HG03460 (cell line): ENCODE results near the gene ANKRD55.
A peak's percentile ranks its signal among the peaks of the same experiment; 100 is the strongest.
"Not testable (repeated sequence)": the region's sequence is repeated elsewhere in the genome, so short reads cannot be mapped to it uniquely, and the experiment has no call there.

Source experiments
- ATAC-seq: cut with Tn5 transposase; IDR thresholded peaks from one replicate; pipeline ENCODE4 v1.9.1; 2021; ENCODE audit not compliant: unreplicated experiment

The ANKRD55 gene

DNA sequence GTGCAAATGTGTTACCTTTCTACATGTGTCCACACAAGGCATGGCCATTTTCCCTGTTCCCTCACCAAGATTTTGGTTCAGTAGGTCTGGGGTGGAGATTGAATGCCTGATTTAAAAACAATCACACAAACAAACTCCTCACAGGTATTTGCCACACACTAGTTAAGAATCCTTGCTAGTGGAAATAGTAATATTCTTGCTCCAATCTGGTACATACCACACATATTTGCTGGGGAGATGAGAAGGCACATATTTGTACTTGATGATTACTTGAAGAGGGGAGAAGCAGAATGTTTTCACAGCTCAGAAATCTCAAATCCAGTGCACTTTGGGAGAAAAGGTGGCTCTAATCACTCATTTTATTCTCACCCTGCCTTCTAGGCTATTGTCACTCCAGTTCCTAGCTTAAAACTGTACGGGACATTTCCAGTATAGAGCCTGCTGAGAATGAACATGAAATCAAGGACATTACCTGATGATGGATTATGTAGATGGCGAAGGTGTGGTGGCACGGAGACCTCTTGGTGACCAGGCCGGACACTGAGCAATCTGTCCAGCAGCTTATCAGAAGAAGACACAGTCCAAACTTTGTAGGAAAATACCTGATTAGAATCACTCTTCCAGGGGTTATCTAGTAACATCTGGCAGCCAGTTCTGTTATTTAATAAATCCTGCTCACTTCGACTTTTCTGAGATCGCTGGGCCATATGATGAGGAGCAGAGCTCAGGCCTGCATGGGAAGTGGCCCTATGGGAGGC, 122.3 kb downstream of the ANKRD55 start:
- no peak for ATAC-seq

DNA sequence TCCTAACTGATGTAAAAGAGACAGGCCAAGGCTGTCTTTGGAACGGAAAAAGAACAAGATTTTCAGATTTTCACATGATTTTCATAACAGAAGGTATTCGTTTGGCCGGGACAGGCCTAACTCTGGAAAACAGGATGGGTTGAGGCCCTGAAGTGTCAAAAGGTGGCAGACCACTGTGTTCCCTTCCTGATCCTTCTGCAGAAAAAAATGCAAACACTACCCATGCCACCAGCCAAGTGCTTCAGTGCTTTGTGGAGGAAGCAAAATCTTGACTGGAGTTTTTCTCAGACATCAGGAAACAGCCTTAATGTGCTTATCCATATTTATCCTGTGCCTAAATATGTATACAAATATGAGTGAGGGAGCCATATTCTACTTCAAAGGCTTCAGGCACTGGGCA, 124.9 kb downstream of the ANKRD55 start:
- no peak for ATAC-seq

DNA sequence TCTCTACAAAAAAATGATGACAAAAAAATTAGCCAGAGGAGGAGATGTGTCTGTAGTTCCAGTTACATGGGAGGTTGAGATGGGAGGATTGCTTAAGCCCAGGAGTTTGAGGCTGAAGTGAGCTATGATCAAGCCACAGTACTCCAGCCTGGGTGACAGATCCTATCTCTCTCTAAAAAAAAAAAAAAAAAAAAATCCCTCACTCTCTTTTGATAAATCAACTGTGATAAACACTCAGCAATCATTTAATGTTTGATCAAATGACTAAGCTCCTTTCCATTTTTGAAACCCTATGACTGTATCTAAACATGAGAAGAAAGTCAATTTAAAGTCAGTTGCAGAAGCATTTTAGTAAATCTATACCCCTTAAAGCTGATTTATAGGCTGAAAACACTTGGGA, 126.3 kb downstream of the ANKRD55 start:
- ATAC-seq: no peak

DNA sequence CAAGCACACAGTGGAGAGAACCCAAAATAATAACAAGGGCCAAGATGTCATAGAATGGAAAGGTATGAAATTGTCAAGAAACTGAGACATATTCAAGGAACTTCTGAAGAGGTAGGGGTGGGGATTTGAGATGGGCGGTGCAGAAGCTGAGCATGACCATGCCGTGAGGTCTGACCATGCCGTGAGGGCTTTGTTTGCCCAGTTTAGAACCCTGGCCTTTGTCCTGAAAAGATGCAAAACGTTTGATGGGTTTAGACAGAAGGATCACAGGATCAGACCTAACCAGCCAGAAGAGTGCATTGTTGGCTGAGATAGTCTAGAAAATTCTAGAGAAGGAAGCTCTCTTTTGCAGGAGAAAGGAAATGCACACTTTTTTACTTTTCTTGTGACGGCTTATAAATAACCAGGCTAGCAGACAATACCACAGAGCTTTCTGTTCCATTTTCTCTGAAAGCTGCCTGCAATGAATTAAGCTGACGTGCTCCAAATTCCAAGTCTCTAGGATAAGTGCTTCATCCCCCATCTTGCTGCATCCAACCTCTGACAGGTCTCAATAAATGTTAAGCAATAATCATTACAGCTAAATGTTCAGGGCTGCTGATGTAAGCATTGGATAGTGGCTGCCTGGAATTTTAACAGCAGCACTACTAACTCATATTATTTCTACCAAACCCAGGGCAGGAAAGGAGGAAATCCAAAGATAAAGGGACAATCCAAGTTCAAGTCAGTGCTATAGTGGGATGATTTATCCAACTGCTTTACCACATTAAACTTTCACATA, 127.4 kb downstream of the ANKRD55 start:
- ATAC-seq: no peak

DNA sequence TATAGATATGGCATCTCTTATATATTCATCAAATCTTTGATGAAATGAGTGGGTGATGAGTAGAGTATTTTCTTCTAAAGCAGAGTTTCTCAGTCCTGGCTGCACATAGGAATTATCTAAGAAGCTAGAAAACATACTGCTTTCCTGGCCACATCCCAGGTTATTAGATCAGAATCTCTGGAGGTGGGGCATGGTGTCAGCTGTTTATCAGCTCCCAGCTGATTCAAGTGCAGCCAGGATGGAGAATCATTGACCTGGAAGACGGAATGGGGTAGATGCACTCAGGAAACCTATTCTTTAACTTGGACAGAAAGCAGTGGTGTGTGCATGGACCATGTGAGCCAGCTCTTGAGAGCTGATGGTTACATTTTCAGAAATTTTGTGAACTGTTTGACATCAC, 130.2 kb downstream of the ANKRD55 start:
- no peak for ATAC-seq

DNA sequence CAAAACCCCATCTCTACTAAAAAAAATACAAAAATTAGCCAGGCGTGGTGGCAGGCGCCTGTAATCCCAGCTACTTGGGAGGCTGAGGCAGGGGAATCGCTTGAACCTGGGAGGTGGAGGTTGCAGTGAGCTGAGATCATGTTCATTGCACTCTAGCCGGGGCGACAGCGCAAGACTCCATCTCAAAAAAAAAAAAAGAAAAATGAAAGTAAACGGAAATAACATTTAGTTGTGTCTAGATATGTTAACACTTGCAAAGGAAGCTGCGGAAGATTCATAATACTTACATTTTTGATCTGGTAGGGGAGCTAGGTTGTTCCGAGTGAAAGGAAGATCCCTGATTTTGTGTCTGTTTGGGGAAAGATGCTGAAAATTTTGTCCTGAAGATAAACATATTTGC, 130.9 kb downstream of the ANKRD55 start:
- not testable (repeated sequence) for ATAC-seq

DNA sequence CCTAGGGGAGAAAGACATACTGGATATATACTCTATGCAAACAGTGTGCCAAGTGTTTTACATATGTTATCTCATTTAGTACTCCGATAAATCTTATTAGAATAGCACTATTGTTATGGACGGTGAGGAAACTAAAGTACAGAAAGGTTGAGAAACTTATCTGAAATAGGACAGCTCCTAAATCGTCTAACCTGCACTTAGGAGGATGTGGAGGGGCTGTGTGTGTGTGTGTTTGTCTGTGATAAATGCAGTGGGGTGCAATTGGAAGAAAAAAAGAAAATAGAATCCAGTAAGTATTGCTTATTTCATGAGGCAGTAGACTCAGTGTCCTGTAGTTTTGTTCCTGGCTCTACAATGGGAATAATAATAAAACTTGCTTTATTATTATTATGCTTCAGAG, 131.9 kb downstream of the ANKRD55 start:
- ATAC-seq: no peak

DNA sequence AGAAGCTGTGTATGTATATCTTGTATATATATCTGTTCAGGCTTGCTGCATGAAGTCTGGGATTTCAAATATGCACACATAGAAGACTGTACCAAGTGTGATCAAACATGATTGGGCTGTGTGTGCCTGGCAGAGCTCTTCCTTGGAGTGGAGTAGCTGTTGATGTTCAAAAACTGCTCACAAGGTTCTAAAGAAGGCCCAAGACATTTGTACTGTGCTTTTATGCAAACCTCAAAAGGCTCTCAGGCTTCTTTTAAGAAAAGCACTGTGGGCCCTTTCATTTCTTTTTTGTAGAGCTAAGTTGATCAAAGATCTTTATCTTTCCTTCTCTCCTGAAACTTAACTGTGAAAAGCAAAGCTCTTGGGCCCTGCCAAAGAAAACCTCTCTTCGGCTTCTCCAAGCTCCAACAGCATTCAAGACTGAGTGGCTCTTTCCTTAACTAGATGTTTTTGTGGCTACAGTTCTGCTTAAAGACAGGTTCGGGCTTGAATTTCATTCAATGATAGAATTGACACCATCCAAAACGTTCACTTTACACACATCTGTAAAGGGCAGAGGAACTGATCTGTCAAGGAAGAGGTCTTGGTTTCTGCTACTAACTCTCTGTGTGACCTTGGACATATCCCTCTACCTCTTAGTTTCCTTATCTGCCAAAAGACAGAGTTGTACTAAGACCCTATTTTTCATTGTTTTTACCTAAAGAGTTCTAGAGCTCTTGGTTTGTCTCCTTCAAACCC, 132.5 kb downstream of the ANKRD55 start:
- no peak for ATAC-seq

DNA sequence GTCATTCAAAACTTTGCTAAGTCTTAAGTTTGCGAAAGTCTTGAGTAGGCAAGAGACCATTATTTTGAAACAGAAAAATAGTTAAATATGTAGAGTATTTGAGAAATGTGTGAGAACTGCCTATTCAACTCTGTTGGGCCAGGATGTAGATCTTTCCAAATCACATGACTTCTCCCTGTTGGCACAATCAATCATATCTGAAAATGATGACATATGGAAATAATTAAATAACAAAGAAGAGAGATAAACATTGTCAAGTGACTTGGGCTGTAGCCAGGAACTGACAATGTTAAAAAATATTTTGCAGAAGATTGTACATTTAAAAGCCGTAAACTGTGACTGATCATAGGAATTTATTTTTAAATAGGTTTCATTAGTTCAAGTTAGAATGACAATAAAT, 133.8 kb downstream of the ANKRD55 start:
- no peak for ATAC-seq

DNA sequence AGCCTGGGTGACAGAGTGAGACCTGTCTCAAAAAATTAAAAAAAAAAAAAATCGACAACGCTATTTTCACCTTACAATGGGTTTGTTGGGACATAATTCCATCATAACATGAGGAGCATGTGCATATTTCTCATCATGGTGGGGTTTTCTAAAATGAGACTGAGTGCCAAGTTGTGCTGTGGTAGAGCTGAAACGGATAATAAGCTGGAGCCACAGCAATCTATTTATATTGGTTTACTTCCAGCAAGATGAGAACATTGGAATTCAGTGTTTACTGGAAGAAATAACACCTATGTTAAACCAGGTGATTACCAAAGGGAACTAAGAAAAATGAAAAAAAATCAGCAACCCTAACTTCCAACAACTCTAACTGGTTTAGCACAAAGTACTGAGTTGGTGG, 136.1 kb downstream of the ANKRD55 start:
- ATAC-seq: no peak

DNA sequence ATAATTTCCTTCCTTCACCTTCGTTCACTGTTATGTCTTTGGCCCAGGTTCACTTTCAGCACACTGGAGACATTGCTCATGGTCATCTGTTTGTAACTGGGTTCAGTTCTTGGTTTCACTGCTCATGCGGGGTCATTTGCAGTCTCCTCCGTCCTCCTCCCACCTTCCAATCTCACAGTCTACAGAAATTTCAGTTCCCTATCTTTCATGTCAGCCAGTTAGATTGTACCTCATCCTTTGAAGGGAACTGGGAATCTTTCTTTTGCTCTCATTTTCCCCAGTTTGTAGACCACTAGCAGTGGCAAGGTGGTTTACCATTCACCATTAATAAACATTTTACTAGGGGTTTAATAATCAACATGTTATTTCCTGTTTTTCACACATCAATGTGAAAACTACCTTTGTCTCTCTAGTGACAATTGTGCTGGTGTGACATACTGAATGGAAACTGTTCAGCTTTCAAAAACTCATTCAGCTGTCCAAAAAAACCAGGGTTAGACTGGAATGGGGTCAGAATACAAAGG, 137.5 kb downstream of the ANKRD55 start:
- peak; percentile 82 for ATAC-seq

DNA sequence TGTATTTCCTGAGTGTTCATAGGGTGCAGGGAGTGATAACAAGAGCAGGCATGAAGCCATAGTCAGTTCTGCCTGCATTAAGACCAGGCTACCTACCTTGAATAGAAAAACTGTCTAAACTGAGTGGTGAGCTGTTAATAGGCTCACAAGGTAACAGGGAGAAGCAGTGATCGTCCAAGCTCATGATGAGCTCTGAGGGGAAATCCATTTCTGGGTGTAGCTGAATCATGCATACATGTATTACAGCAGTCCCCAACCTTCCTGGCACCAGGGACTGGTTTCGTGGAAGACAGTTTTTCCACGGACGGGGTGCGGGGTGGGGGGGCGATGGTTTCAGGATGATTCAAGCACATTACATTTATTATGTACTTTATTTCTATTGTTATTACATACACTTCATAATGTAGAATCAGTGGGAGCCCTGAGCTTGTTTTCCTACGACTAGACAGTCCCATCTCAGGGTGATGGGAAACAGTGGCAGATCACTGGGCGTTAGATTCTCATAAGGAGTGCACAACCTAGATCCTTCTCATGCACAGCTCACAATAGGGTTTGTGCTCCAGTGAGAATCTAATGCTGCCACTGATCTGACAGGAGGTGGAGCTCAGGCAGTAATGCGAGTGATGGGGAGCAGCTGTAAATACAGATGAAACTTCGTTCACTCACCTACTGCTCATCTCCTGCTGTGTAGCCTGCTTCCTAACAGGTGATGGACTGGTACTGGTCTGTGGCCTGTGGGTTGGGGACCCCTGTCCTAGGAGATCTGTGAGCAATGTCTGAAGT, 138.4 kb downstream of the ANKRD55 start:
- ATAC-seq: peak; percentile 25

DNA sequence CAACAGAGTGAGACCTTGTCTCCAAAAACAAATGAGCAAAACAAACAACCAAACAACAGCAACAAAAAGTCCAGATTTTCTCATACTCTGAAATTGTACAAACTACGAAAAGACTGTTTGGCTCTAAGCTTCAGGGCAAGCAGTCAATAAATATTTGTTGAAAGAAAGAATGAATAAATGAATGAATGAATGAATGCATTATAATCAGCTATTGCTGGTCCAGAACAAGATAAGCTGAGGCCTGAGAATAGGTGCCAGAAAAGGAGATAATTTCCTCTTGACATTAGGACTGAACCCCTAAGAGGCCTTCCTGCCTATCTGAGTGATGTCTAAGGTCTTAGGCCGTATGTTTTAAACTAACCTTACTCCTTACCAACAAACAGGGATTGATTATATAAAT, 139.2 kb downstream of the ANKRD55 start:
- ATAC-seq: no peak

DNA sequence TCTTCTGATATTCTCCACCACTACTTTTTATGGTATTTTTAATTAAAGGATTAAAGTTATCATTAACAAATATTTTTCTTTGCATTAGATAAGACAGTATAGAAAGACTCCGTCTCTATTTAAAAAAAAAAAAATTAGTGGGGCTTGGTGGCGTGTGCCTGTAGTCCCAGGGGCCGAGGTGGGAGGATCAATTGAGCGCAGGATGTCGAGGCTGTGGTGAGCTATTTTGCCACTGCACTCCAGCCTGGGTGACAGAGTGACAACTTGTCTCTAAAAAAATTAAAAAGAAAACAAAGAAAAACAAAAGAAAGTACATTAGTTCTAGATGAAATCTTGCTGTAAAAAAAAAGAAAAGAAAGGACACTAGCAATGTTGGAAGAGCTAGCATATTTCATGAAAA, 141.0 kb downstream of the ANKRD55 start:
- no peak for ATAC-seq

DNA sequence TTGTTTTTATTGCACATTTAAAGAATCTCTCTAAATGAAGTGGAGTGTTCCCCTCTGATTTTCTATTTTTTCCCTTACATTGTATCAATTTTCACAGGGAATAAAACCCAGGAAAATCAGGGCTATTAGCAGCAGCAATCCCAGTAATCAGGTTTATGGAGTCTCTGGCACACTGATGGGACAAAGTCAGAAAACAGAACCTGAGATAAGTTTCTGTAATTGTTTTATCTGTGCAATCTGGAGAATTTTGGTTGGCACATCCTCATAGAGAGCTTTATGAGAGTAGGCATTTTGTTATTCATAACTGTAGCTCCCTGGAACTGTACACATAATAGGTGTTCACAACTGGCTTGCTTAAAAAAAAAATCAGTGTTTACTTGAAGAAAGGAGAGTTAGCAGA, 141.5 kb downstream of the ANKRD55 start:
- ATAC-seq: no peak

DNA sequence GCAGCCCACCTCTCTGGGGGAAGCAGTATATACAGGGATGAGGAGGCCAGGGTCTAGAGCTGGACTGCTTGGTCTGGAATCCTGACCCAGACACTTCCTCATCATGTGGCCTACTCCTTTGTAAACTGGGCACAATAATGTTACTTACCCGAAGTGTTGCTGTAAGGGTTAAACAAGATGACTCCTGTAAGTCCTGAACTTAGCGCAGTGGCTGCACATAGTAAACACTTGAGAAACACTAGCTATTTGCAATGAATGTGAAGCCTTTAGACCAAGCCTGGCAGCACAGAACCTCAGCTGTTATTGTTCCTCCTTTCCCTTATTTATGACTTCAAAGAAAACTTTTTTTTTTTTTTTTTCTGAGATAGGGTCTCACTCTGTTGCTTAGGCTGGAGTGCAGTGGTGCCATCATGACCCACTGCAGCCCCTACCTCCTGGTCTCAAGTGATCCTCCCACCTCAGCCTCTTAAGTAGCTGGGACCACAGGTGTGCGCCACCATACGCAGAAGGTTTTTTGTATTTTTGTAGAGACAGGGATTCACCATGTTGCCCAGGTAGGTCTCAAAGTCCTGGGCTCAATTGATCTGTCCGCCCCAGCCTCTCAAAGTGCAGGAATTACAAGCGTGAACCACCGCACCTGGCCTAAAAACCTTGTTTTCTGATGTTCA, 142.2 kb downstream of the ANKRD55 start:
- no peak for ATAC-seq

DNA sequence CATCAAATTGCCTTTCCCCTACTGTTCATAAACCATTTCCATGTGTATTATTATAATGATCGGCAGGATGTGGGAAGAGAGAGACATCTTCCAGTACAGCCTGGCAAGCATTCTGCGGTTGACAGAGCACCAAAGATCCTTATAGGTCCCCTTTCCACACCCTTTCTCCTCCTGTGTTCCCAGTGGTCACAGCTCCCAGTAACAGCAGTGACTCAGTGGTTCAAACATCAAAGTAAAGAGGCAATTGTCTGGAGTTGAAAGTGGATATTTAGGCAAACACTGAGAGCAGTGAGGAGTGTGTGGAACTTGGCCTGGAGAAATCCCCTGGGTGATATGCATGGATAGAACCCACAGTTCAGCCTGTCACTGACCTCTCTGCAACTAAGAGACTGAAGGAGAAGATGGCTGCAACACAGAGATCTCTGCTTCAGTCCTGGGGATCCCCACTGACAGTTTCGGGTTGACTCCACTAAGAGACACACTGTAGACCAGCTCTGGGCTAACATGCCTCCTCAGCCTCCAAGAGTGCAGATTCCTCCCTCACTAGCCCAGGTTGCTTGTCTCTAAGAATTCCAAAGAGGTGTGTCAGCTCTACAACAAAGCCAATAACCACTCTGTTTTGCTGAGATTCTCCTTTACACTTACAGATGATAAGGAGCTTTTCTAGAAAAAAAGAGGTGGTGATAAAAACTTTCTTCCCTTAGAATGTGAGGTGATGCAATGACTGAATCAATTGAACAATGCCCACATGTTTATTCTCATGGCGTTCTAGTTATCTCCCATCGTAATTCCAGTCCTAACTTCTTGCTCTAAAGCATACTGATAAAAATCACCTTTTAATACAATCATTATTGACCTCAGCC, 143.9 kb downstream of the ANKRD55 start:
- peak; percentile 80 for ATAC-seq

DNA sequence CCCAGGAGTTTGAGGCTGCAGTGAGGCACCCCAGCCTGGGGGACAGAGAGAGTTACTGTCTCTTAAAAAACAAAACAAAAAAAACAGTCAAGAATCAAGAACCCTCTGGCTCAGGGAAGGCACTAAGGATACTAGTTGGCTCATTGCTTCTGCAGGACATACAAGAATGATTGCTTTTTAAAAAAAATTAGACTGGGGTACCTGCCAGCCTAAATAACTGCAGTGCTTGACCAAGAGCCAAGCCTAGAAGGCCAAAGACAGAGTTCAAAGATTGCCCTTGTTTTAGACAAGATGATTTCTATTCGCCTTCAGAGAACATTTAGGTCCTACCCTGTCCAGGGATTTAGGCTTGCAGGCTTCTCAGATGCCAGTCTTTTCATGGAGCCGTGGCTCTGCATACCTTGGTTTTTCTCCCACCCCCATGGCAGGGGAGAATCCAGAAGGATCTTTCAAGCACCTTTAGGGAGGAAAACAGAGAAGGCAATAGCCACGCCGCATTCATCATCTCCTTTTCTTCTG, 144.6 kb downstream of the ANKRD55 start:
- no peak for ATAC-seq

DNA sequence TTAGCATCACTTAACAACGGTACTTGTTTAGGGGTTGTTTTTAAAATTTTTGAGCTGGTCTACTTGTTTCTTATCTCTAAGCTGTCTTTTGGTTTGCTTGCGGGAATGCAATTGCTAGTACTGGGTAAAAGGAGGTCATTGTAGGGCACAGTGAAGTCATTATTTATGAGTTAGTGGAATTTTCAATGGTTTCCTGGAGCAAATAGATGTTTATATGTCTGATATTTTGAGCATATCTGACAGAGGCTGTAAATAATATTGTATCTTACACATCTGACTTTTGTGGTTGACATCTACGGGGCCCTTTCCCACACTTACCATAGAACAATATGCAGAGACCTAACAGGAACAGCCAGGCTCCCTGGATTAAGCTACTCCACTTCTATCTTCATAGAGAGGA, 147.9 kb downstream of the ANKRD55 start:
- no peak for ATAC-seq
